ENCODE measurements around the gene BTAF1.

DNA sequence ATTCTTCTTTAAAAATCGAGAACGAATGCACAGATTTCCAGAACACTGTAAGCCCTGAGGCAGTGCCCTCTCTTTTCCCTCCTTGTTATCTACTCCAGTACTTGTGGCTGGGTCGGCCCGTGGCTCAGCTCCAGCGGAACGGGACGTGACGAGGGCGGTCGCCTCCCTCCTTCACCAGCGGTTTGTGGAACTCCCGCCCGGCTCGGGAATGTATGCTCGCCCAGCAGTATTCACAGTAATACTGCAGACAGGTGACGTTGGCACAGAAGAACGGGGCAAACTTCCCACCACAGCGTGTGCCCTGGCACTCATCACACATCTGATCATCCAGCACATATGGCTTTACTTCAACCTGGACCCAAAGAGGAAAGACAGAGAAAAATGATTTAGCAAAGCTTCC, 128.5 kb downstream of the BTAF1 start:
- TF ChIP-seq, protein P1, sequence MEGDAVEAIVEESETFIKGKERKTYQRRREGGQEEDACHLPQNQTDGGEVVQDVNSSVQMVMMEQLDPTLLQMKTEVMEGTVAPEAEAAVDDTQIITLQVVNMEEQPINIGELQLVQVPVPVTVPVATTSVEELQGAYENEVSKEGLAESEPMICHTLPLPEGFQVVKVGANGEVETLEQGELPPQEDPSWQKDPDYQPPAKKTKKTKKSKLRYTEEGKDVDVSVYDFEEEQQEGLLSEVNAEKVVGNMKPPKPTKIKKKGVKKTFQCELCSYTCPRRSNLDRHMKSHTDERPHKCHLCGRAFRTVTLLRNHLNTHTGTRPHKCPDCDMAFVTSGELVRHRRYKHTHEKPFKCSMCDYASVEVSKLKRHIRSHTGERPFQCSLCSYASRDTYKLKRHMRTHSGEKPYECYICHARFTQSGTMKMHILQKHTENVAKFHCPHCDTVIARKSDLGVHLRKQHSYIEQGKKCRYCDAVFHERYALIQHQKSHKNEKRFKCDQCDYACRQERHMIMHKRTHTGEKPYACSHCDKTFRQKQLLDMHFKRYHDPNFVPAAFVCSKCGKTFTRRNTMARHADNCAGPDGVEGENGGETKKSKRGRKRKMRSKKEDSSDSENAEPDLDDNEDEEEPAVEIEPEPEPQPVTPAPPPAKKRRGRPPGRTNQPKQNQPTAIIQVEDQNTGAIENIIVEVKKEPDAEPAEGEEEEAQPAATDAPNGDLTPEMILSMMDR (IDR thresholded peaks at IDR 0.05 in 2 of 3, conservative IDR thresholded peaks at IDR 0.05 in 1 of 3; ENCODE audit: borderline replicate concordance in 1 of 3, insufficient read depth in 1 of 3, low read depth in 2 of 3, low read length in 2 of 3) = no peak
- TF ChIP-seq POLR2AphosphoS5 (IDR thresholded peaks at IDR 0.05; ENCODE audit: low read depth, low read length) = no peak
- no peak for TF ChIP-seq ZFX (IDR thresholded peaks at IDR 0.05)
- TF ChIP-seq YY1 (IDR thresholded peaks at IDR 0.05; ENCODE audit: extremely low read depth, insufficient replicate concordance, low read depth, low read length) = no peak
- TF ChIP-seq FOSL1 (IDR thresholded peaks at IDR 0.05; ENCODE audit: low read depth) = no peak
- no peak for TF ChIP-seq SP1 (IDR thresholded peaks at IDR 0.05; ENCODE audit: low read depth)
- TF ChIP-seq, protein P2, sequence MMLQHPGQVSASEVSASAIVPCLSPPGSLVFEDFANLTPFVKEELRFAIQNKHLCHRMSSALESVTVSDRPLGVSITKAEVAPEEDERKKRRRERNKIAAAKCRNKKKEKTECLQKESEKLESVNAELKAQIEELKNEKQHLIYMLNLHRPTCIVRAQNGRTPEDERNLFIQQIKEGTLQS (IDR thresholded peaks at IDR 0.05) = no peak
- no peak for TF ChIP-seq EZH2phosphoT487 (IDR thresholded peaks at IDR 0.05; ENCODE audit: borderline replicate concordance)
- no peak for TF ChIP-seq EZH2 (IDR thresholded peaks at IDR 0.05)
- TF ChIP-seq TCF7L2 (IDR thresholded peaks at IDR 0.05; ENCODE audit: borderline replicate concordance, extremely low read depth, insufficient read depth, insufficient read length) = no peak
- TF ChIP-seq RAD21 (IDR thresholded peaks at IDR 0.05; ENCODE audit: low read depth) = no peak
- no peak for TF ChIP-seq POLR2A (IDR thresholded peaks at IDR 0.05; ENCODE audit: borderline replicate concordance, extremely low read depth, insufficient read depth, insufficient read length)
